Adrenal gland (tissue), 5 donors: ENCODE data around the gene OTUB1.

Source experiments
- POLR2A ChIP-seq, 2 donors: fragments of 450-650 bp; IDR thresholded peaks; one replicate each; pipeline ENCODE4 v1.6.1; 2017; ENCODE audit warnings: antibody characterized with exemption in 2 of 2, mild to moderate bottlenecking in 2 of 2, moderate library complexity in 1 of 2
- TF ChIP-seq, protein P1 (sequence below), 6 experiments: fragments of 450-650 bp in 4 of 6; fragments of 200-600 bp in 2 of 6; sonication (generic) in 1 of 6; IDR thresholded peaks; 1 replicate in 5 of 6; 2 replicates in 1 of 6; pipeline versions ENCODE4 v1.5.1 to v1.8.0; 2016 to 2021; ENCODE audit warnings: antibody characterized with exemption in 6 of 6, mild to moderate bottlenecking in 2 of 6, moderate library complexity in 1 of 6
- donor health status: DM: no; HTN: no; CAD: no.

DNA sequence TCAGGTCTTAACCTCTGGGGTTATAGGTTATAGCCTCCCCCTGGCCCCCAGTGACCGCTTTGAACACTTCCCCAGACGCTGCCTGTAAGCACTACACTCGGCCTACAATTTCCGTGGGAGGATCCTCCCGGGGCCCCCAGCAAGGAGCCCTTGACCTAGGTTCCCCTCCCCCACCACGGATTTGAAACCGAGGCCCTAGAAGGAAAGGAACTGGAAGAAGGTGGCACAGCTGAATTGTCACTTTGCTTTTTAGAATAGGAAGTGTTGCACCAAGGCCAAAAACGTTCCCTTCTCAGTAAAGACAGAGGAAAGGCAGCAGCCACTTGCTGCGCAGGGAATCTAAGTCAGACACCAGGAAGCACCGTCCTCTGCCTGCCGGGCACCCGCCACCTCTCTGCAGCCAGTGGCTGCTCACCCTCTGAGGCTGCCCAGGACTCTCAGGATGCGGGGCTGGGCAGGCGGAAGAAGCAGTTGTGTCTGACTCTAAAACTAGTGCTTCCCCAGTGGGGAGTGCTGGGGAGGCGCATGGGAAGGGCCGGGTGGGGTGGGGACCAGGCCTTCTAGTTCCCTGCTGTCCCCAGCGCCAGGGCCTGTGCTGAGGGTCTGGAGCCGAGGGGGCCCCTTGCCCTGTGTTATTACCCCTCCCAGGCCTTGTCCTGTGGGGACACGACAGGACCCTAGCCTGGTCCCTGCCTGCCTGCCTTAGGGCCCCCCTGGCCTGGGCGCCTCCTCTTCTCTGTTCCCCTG is 41.6 kb downstream of the OTUB1 start:
- TF ChIP-seq, protein P1, sequence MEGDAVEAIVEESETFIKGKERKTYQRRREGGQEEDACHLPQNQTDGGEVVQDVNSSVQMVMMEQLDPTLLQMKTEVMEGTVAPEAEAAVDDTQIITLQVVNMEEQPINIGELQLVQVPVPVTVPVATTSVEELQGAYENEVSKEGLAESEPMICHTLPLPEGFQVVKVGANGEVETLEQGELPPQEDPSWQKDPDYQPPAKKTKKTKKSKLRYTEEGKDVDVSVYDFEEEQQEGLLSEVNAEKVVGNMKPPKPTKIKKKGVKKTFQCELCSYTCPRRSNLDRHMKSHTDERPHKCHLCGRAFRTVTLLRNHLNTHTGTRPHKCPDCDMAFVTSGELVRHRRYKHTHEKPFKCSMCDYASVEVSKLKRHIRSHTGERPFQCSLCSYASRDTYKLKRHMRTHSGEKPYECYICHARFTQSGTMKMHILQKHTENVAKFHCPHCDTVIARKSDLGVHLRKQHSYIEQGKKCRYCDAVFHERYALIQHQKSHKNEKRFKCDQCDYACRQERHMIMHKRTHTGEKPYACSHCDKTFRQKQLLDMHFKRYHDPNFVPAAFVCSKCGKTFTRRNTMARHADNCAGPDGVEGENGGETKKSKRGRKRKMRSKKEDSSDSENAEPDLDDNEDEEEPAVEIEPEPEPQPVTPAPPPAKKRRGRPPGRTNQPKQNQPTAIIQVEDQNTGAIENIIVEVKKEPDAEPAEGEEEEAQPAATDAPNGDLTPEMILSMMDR (IDR thresholded peaks at IDR 0.05), result no peak
- TF ChIP-seq POLR2A (IDR thresholded peaks at IDR 0.05), result no peak
